Measurements from ENCODE around the gene EXOG.
"Not testable (repeated sequence)": the region's sequence is repeated elsewhere in the genome, so short reads cannot be mapped to it uniquely, and the experiment has no call there.

EXOG gene

DNA sequence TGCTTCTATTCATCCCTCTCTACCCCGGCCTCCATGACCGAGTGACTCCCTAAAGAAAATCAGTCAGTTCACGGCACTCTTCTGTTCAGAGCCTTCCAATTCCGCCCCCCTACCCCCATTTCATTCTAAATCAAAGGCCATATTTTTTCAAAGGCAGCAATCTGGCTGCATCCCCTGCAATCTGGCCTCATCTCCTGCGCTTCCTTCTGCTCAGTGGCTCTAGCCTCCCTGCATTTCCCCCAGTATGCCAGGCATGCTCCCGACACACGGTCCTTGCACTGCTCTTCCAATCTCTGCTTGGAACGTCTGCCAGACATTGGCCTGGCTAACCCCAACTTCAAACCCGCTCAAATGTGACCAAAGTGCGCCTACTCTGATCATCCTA is 67.7 kb downstream of the EXOG start:
- no peak for DNase-seq (ENCODE audit: low read depth)

DNA sequence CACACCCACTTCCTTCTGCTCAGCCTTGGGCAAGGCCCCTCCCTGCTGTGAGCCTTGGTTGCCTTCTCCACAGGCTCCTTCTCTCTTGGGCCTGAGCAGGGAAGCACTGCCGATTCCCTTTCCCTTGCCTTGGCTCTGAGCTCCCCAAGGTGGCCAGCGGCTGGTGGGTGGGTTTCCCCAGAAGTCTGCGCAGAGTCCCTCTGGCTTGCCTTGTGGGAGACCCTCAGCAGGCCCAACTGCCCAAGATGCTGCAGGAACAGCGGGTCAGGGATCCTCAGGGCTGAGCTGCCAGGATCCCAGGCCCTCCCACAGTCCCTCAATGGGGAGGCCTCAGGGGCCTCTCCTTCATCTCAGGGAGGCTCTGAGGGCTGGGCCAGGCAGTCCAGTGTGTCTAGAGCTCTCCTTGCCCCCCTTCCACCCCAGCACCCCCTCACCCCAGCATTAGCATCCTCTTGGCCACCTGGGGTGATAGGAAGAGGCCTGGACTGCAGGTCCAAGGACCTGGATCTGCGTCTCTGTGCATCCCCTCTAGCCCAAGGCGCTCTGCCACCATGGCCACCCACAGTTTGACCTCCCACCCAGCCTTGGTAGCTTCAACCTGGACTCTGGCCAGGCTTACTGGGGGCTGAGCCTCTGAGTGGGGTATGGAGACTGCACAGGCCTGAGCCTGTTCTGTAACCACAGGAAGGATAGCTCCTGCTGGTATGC is 68.6 kb downstream of the EXOG start:
- DNase-seq (ENCODE audit: low read depth): no peak

DNA sequence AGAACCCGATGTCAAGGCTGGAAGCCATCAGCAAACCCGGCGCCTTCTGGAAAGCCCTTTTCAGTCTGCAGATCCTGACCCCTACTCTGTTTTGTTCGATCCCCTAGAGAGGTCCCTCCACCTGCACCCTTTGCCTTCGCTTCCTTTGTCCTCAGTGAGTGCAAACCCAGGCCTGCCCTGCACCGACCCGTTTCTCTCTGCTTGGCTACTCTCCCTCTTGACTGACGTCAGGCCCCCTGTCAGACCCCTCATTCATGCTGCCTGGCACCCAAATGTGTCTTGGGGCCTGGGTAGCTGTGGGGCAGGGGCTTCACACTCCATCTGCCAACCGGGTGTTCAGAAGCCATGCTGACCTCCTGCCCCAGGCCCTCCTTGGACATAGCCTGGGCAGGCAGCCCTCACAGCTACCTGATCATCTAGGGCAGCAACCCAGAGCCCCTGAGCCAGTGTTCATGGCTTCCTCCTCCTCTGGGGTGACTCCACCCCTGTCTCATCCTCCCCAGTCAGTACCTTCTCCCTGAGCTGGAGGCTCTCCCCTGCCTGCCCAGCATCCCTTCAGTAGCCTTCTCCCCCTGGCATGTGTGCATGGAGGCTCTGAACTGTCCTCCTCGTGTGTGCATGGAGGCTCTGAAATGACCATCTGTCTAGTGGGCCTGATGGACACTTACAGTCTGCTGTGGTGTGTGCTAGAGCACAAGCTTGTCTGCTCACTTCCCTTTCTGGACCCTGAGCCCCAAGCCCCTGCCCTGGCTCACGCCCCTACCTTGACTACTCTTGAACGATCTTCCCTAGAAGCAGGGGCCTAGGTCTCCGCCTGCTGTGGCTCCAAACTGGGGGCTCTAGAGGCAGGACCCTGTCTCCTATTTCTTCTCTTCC is 69.4 kb downstream of the EXOG start:
- DNase-seq (ENCODE audit: low read depth): no peak

- no peak for DNase-seq (ENCODE audit: low read depth)
These were observed 70.0 kb downstream of the EXOG start for GRCh38 chr3:38566215-38566528.

GRCh38 chr3:38566794-38567193 is 70.7 kb downstream of the EXOG start:
- not testable (repeated sequence) for DNase-seq (ENCODE audit: low read depth)

- no peak for DNase-seq (ENCODE audit: low read depth)
These were observed 71.4 kb downstream of the EXOG start for GRCh38 chr3:38567498-38567897.

GRCh38 chr3:38573111-38573510 is 77.0 kb downstream of the EXOG start:
- DNase-seq (ENCODE audit: low read depth): no peak

GRCh38 chr3:38573556-38573955 is 77.4 kb downstream of the EXOG start:
- no peak for DNase-seq (ENCODE audit: low read depth)

GRCh38 chr3:38574411-38575278 is 78.5 kb downstream of the EXOG start:
- DNase-seq (ENCODE audit: low read depth): no peak

GRCh38 chr3:38575279-38575843 is 79.2 kb downstream of the EXOG start:
- DNase-seq (ENCODE audit: low read depth): no peak
